GM21528 (cell line): Measurements from ENCODE around the gene FHIT.

Experiments used
- ATAC-seq: cut with Tn5 transposase; IDR thresholded peaks from one replicate; pipeline ENCODE4 v1.9.1; 2021; ENCODE audit warnings: mild to moderate bottlenecking, moderate library complexity; ENCODE audit not compliant: unreplicated experiment, low FRiP score

Gene FHIT

GRCh38 chr3:60445446-60445845, 805.8 kb downstream of the FHIT start:
- no peak for ATAC-seq

GRCh38 chr3:60444898-60445437, 806.3 kb downstream of the FHIT start:
- no peak for ATAC-seq

GRCh38 chr3:60440869-60441268, 810.4 kb downstream of the FHIT start:
- ATAC-seq: no peak

GRCh38 chr3:60435941-60436650, 815.2 kb downstream of the FHIT start:
- ATAC-seq: no peak

- no peak for ATAC-seq
Observed at GRCh38 chr3:60434950-60435349, 816.3 kb downstream of the FHIT start.

- no peak for ATAC-seq
Observed at GRCh38 chr3:60434323-60434722, 816.9 kb downstream of the FHIT start.

- ATAC-seq: no peak
Observed at GRCh38 chr3:60431599-60431958, 819.7 kb downstream of the FHIT start.

- ATAC-seq: no peak
Observed at GRCh38 chr3:60430205-60430604, 821.0 kb downstream of the FHIT start.

- no peak for ATAC-seq
Observed at GRCh38 chr3:60427109-60427508, 824.1 kb downstream of the FHIT start.

- no peak for ATAC-seq
Observed at GRCh38 chr3:60424942-60425341, 826.3 kb downstream of the FHIT start.

- ATAC-seq: no peak
Observed at GRCh38 chr3:60424034-60424433, 827.2 kb downstream of the FHIT start.

- no peak for ATAC-seq
Observed at GRCh38 chr3:60423556-60423955, 827.7 kb downstream of the FHIT start.

GRCh38 chr3:60421749-60422446, 829.4 kb downstream of the FHIT start:
- ATAC-seq: no peak

- ATAC-seq: no peak
Observed at GRCh38 chr3:60417576-60417975, 833.7 kb downstream of the FHIT start.

- no peak for ATAC-seq
Observed at GRCh38 chr3:60414011-60414410, 837.2 kb downstream of the FHIT start.

GRCh38 chr3:60413551-60413950, 837.7 kb downstream of the FHIT start:
- ATAC-seq: no peak

- ATAC-seq: no peak
Observed at GRCh38 chr3:60403866-60404265, 847.4 kb downstream of the FHIT start.

- ATAC-seq: no peak
Observed at GRCh38 chr3:60402931-60403330, 848.3 kb downstream of the FHIT start.

GRCh38 chr3:60399861-60400845, 851.1 kb downstream of the FHIT start:
- ATAC-seq: no peak

GRCh38 chr3:60399292-60399691, 852.0 kb downstream of the FHIT start:
- no peak for ATAC-seq
